Right lobe of liver (tissue), 6 donors: Measurements from ENCODE around the gene SLX1A. TPM values are rescaled to one million over a fixed set of nuclear protein-coding genes. Genes with fewer than 3 reads are reported as not detected.
A peak's percentile ranks its signal among the peaks of the same experiment; 100 is the strongest.
"Not testable (repeated sequence)": the region's sequence is repeated elsewhere in the genome, so short reads cannot be mapped to it uniquely, and the experiment has no call there.

Experiments
- ATAC-seq, 4 donors: fragments of 200-7000 bp; cut with Tn5 transposase; one replicate each; pipeline ENCODE4 v1.9.1; 2020; ENCODE audit warnings: mild to moderate bottlenecking in 4 of 4, moderate library complexity in 4 of 4
- DNase-seq, 3 donors: peaks; one replicate each; pipeline ENCODE4 v3.0.0-alpha.2; 2020
- H3K27ac ChIP-seq, 3 donors: fragments of 200-600 bp; one replicate each; pipeline ENCODE4 v1.8.0; 2022
- H3K27me3 ChIP-seq, 2 donors: fragments of 200-600 bp; one replicate each; pipeline ENCODE4 v1.8.0; 2022
- H3K36me3 ChIP-seq, 4 donors: fragments of 200-600 bp; sonication (generic) in 1 of 4; one replicate each; pipeline versions ENCODE4 v1.5.1 to v1.8.0; 2017 to 2022; ENCODE audit warnings: control low read depth in 1 of 4
- H3K4me1 ChIP-seq, 4 donors: fragments of 200-600 bp; sonication (generic) in 1 of 4; one replicate each; pipeline versions ENCODE4 v1.5.1 to v1.8.0; 2017 to 2022; ENCODE audit warnings: control low read depth in 1 of 4
- H3K4me3 ChIP-seq, 3 donors: fragments of 200-600 bp; one replicate each; pipeline ENCODE4 v1.8.0; 2022
- H3K9me3 ChIP-seq, 4 donors: fragments of 200-600 bp; sonication (generic) in 1 of 4; one replicate each; pipeline versions ENCODE4 v1.5.1 to v1.8.0; 2017 to 2022; ENCODE audit warnings: control low read depth in 1 of 4
- POLR2A ChIP-seq: fragments of 450-650 bp; IDR thresholded peaks from one replicate; pipeline ENCODE4 v1.6.1; 2017; ENCODE audit warnings: antibody characterized with exemption, mild to moderate bottlenecking
- WGBS: methylation state at CpG from one replicate; pipeline ENCODE4 v1.1.6; 2018; ENCODE audit warnings: low coverage, low lambda C conversion rate; ENCODE audit not compliant: insufficient coverage; ENCODE audit errors: missing lambda C conversion rate; 5-methylcytosine and 5-hydroxymethylcytosine counted together
- intact Hi-C, 2 donors: fragments of 100-400 bp; cut with DNase I; formaldehyde crosslinking; loops; one replicate each; pipeline versions ENCODE4 v1.11.2 to v1.14.1; 2022
- long read RNA-seq: library from polyadenylated mRNA; unstranded; transcript quantifications from one replicate; pipeline ENCODE4 v2.0.0, GENCODE V29; 2019
- total RNA-seq, 6 experiments: library from RNA; depleted of rRNA in 2 of 6; stranded (reverse); fragments of >200 nt in 2 of 6; fragmentation: NEBNext Ultra II Directional in 3 of 6; extraction: Animal tissue kit (Norgen Biotek cat#: 25700) in 3 of 6; gene quantifications; one replicate each; pipeline versions ENCODE4 v1.1.0 to v1.2.4, GENCODE V29; 2016 to 2023
- TF ChIP-seq, protein P1 (sequence below), 4 donors: fragments of 200-600 bp in 3 of 4; fragments of 450-650 bp in 1 of 4; IDR thresholded peaks; one replicate each; pipeline versions ENCODE4 v1.5.1 to v1.8.0; 2016 to 2022; ENCODE audit warnings: antibody characterized with exemption in 4 of 4, mild to moderate bottlenecking in 2 of 4
- donor health status: DM: no; HTN: yes; CAD: no.
- donor health status: DM: no; HTN: no; CAD: no.
- donor health status: DM: no; HTN: no; CAD: no.
- donor health status: DM: no; HTN: yes; CAD: no.
- donor health status: DM: no; HTN: yes; CAD: no.

Gene SLX1A
- total RNA-seq = 10 to 100 TPM; 15.5 to 83.2 (median 36.4) TPM
- long read RNA-seq, transcript SLX1A-201 (6 exons, 1,091 nt) = major isoform, 8 of 13 reads
- long read RNA-seq, partial matches to known transcripts = 3 of 13 reads
- long read RNA-seq, other reads (novel, unspliced or antisense) = 2 of 13 reads

DNA sequence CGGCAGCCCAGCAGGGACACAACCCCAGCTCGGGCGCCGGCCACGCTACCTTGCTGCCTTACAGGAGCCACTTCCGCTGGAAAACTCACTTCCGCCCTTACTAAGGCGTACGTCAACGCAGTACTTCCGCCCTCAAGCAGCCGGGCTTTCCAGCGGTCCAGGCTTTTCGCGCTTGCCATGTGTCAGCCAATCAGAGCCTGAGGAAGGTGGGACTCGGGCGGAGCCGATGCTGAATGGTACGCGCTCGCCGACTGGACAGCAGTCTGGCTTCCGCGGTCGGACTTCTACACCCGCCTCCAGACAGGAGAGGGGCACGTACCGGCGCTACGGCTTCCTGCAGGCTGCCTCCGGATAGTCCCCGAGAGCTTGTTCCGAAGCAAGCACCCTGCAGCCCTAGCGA, at the start of gene SLX1A, which contains the start of gene BOLA2B:
Gene SLX1A (plus strand): TSS at position 261 of the 400 bp plus-strand sequence. CDS start 210 bp downstream, outside the sequence.
Gene BOLA2B (minus strand): TSS at position 52 of the 400 bp plus-strand sequence. CDS start 71 bp downstream, outside the sequence.
- intact Hi-C loops, DNase-seq, H3K36me3 ChIP-seq, H3K27me3 ChIP-seq, H3K9me3 ChIP-seq, H3K27ac ChIP-seq, H3K4me1 ChIP-seq: not testable (repeated sequence)
- ATAC-seq = peak; percentile 89 to 93 (median 92)
- WGBS = no CpG with 5 or more reads among the region's 34 CpGs
- peak within 1 kb of the TSS in 2 of 3 donors; percentile 37 to 43 for H3K4me3 ChIP-seq

DNA sequence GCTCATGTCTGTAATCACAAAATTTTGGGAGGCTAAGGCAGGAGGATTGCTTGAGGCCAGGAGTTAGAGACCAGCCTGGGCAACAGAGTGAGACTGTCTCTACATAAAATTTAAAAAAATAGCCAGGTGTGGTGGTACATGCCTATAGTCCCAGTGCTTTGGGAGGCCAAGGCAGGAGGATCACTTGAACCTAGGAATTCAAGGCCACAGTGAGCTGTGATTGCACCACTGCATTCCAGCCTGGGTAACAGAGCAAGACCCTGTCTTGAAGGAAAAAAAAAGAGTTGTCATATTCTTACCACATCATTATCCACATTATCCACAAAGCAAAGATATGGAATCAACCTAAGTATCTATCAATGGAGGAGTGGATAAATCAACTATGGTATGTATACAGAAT, 49.7 kb upstream of the SLX1A start:
- ATAC-seq (no peak), DNase-seq (no peak)

DNA sequence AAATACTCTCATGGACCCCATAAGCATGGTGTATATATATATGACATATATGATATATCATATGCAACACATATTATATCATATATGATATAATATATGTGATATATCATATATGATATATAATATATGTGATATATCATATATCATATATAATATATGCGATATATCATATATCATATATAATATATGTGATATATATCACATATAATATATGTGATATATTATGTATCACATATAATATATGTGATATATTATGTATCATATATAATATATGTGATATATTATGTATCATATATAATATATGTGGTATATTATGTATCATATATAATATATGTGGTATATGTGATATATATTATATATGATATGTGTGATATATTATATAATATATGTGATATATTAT, 48.8 kb upstream of the SLX1A start:
- Histone ChIP-seq H3K4me1 (no peaks in the 10 kb centered on the region), H3K4me3 (no peak overlapping the region), H3K27me3 (no peaks in the 10 kb centered on the region), H3K36me3 (no peaks in the 10 kb centered on the region), H3K27ac (no peak overlapping the region), H3K9me3 (no peaks in the 10 kb centered on the region)
- no peak for TF ChIP-seq POLR2A
- TF ChIP-seq, protein P1, sequence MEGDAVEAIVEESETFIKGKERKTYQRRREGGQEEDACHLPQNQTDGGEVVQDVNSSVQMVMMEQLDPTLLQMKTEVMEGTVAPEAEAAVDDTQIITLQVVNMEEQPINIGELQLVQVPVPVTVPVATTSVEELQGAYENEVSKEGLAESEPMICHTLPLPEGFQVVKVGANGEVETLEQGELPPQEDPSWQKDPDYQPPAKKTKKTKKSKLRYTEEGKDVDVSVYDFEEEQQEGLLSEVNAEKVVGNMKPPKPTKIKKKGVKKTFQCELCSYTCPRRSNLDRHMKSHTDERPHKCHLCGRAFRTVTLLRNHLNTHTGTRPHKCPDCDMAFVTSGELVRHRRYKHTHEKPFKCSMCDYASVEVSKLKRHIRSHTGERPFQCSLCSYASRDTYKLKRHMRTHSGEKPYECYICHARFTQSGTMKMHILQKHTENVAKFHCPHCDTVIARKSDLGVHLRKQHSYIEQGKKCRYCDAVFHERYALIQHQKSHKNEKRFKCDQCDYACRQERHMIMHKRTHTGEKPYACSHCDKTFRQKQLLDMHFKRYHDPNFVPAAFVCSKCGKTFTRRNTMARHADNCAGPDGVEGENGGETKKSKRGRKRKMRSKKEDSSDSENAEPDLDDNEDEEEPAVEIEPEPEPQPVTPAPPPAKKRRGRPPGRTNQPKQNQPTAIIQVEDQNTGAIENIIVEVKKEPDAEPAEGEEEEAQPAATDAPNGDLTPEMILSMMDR (IDR thresholded peaks at IDR 0.05) = no peak
- DNase-seq (no peak), ATAC-seq (no peak)
- intact Hi-C loops = no loop called here
- WGBS = 25% methylated on average over 1 of the region's 1 CpG

More for the DNA sequence above, 49.7 kb upstream of the SLX1A start:
- H3K36me3 ChIP-seq = no peaks in the 10 kb centered on the region
- no peak for TF ChIP-seq POLR2A
- TF ChIP-seq, protein P1 (IDR thresholded peaks at IDR 0.05) = no peak
- H3K27me3 ChIP-seq = no peaks in the 10 kb centered on the region
- no peaks in the 10 kb centered on the region for H3K4me1 ChIP-seq
- H3K27ac ChIP-seq = no peak overlapping the region
- intact Hi-C loops = no loop called here
- no peak overlapping the region for H3K4me3 ChIP-seq
- H3K9me3 ChIP-seq = no peaks in the 10 kb centered on the region

DNA sequence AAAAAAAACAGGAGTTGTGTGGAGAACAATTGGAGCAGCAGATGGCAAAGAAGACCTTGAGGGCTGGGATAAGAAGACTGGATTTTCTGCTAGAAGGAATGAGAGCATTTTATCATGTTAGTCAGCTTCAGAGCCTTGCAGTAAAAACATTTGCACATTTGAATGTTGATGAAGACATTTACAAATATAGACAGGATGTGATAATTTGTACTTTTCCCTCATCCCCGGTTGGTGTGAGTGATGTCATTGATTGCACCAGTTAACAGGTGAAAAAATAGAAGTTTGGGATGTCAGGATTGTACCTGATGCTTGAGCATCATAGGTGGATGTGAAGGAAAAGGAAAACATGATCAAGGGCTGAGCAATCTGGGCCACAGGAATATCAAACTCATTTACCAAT, 48.0 kb upstream of the SLX1A start:
- Histone ChIP-seq H3K9me3 (no peaks in the 10 kb centered on the region), H3K27me3 (no peaks in the 10 kb centered on the region), H3K27ac (no peak overlapping the region), H3K4me1 (no peaks in the 10 kb centered on the region), H3K36me3 (no peaks in the 10 kb centered on the region), H3K4me3 (no peak overlapping the region)
- no peak for ATAC-seq
- DNase-seq = no peak
- intact Hi-C loops = no loop called here
- 26% methylated on average over 1 of the region's 1 CpG for WGBS
- no peak for TF ChIP-seq POLR2A
- TF ChIP-seq, protein P1 (IDR thresholded peaks at IDR 0.05) = no peak

DNA sequence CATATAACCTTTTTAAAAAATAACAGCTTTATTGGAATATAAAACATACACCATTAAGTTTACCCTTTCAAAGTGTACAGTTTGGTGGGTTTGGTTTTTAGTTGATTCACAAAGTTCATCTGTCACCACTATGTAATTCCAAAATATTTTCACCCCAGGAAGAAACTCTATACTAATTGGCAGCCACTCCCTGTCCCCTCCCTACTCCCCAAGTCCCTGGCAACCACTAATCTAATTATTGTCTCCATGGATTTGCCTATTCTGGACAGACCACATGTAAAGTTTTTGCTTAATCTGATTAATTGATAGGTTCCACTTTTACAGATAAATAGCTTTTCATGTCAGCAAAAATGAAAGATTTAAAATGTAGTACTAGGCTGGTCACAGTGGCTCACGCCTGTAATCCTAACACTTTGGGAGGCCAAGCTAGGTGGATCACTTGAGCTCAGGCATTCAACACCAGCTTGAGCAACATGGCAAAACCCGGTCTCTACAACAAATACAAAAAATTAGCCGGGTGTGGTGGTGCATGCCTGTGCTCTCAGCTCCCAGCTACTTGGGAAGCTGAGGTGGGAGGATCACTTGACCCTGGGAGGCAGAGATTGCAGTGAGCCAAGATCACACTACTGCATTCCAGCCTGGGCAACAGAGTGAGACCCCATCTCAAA, 45.7 kb upstream of the SLX1A start:
- Histone ChIP-seq H3K36me3 (no peaks in the 10 kb centered on the region), H3K27me3 (no peaks in the 10 kb centered on the region), H3K27ac (no peak overlapping the region), H3K9me3 (no peaks in the 10 kb centered on the region), H3K4me1 (no peaks in the 10 kb centered on the region), H3K4me3 (no peak overlapping the region)
- WGBS = 89% methylated on average over 3 of the region's 3 CpGs
- no peak for ATAC-seq
- DNase-seq = no peak
- intact Hi-C loops = no loop called here
- no peak for TF ChIP-seq POLR2A
- TF ChIP-seq, protein P1 (IDR thresholded peaks at IDR 0.05) = no peak
